AG04449 (cell line): ENCODE results near the gene TXNRD3.

ENCODE experiments used
- CTCF ChIA-PET: fragments of 350-600 bp; formaldehyde crosslinking; extraction: SDS; loops from one replicate; lab custom pipeline; 2021; ENCODE audit warnings: antibody characterized with exemption; lab: Yijun Ruan, JAX
- POLR2A ChIA-PET: fragments of 400-600, 350-600 bp; formaldehyde crosslinking; extraction: SDS; loops from one replicate; lab custom pipeline; 2020; ENCODE audit warnings: antibody characterized with exemption, inconsistent platforms; lab: Yijun Ruan, JAX
- DNase-seq: peaks from one replicate; pipeline ENCODE4 v3.0.0-alpha.2; 2010; ENCODE audit warnings: low read depth, low spot score
- H3K4me3 ChIP-seq: 2 replicates; pipeline ENCODE4 v1.5.1; 2011; ENCODE audit warnings: low read depth, mild to moderate bottlenecking, control low read depth, low read length
- CTCF ChIP-seq: IDR thresholded peaks from one replicate; pipeline ENCODE4 v1.5.1; 2011; ENCODE audit warnings: mild to moderate bottlenecking, moderate library complexity, low read length, control low read depth, inconsistent platforms; ENCODE audit not compliant: insufficient read depth; ENCODE audit errors: missing control alignments

Gene TXNRD3

GRCh38 chr3:126557415-126557745, 97.5 kb downstream of the TXNRD3 start:
- POLR2A ChIA-PET, result no interaction called here
- DNase-seq, result no peak

More at GRCh38 chr3:126557415-126557745, 97.5 kb downstream of the TXNRD3 start:
- TF ChIP-seq CTCF, result no peak
- no peak overlapping the region for H3K4me3 ChIP-seq
- CTCF ChIA-PET, result no interaction called here
